Activated T-helper 2 cell treated with anti-CD3 and anti-CD28 coated beads, Interferon-gamma antibody, Interleukin-2, Interleukin-4, amounts not matched to agents 10 μg/mL and 5 μg/mL and 100 μg/mL, durations not matched to agents 14 hours and 24 hours and 36 hours (primary cell): ENCODE data around the gene SRSF11. TPM values are rescaled to one million over a fixed set of nuclear protein-coding genes. Genes with fewer than 3 reads are reported as not detected.

Experiments used
- DNase-seq: peaks from one replicate; pipeline ENCODE4 v3.0.0; 2021; ENCODE audit warnings: low spot score
- H3K27ac Mint-ChIP-seq: one replicate; pipeline ENCODE4 v1.8.0; 2021; ENCODE audit warnings: mixed read lengths
- H3K27me3 Mint-ChIP-seq: one replicate; pipeline ENCODE4 v1.8.0; 2021; ENCODE audit warnings: low read depth, mixed read lengths
- H3K36me3 Mint-ChIP-seq: one replicate; pipeline ENCODE4 v1.8.0; 2021; ENCODE audit warnings: low read depth, mixed read lengths
- H3K4me1 Mint-ChIP-seq: one replicate; pipeline ENCODE4 v1.8.0; 2021; ENCODE audit warnings: low read depth, mixed read lengths
- H3K4me3 Mint-ChIP-seq: one replicate; pipeline ENCODE4 v1.8.0; 2021; ENCODE audit warnings: low read depth, mild to moderate bottlenecking, moderate library complexity, mixed read lengths
- H3K9me3 Mint-ChIP-seq: one replicate; pipeline ENCODE4 v1.8.0; 2021; ENCODE audit warnings: mixed read lengths
- intact Hi-C: fragments of 100-400 bp; cut with micrococcal nuclease; formaldehyde crosslinking; loops from one replicate; pipeline ENCODE4 v1.15.1; 2023
- total RNA-seq: library from RNA; stranded (reverse); gene quantifications from 2 replicates; pipeline ENCODE4 v1.2.3, GENCODE V29; 2022

Gene SRSF11
- total RNA-seq, 1 donor from 2014 or later: 194 TPM

DNA sequence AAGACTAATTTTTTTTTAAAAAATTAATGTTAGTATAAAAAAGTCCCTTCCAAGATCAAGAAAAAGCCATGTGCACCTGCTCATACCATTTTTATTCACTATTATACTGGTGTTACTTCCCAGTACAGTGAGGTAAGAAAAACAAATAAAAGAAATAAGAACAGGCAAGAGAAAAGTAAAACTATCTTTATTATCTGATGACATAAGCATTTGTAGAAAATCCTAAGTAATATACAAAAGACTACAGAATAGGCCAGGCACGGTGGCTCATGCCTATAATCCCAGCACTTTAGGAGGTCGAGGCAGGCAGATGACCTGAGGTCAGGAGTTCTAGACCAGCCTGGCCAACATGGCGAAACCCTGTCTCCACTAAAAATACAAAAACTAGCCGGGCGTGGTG lies 65.3 kb downstream of the SRSF11 start:
- Mint-ChIP-seq H3K36me3 (peaks cover 31% of the 10 kb centered on the region), H3K4me3 (no peak overlapping the region), H3K27me3 (no peaks in the 10 kb centered on the region), H3K9me3 (no peaks in the 10 kb centered on the region), H3K27ac (no peak overlapping the region), H3K4me1 (no peaks in the 10 kb centered on the region)
- intact Hi-C loops: no loop called here
- no peak for DNase-seq

DNA sequence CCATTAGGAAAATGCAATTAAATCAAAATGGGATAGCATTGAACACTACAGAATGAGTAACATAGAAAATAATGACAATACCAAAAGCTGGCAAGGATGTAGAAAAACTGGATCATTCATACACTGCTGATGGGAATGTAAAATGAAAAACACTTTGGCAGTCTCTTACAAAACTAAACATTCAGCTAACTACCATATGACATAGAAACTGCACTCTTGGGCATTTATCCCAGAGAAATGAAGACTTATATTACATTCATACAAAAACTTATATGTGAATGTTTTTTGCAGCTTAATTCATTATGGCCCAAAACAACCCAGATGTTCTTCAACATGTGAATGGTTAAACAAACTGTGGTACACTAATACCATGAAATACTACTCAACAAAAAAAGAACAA lies 67.0 kb downstream of the SRSF11 start:
- no peaks in the 10 kb centered on the region for H3K4me1 Mint-ChIP-seq
- H3K27ac Mint-ChIP-seq: no peak overlapping the region
- H3K9me3 Mint-ChIP-seq: no peaks in the 10 kb centered on the region
- no peak for DNase-seq
- intact Hi-C loops: no loop called here
- H3K27me3 Mint-ChIP-seq: no peaks in the 10 kb centered on the region
- peaks cover 33% of the 10 kb centered on the region for H3K36me3 Mint-ChIP-seq
- H3K4me3 Mint-ChIP-seq: no peak overlapping the region

DNA sequence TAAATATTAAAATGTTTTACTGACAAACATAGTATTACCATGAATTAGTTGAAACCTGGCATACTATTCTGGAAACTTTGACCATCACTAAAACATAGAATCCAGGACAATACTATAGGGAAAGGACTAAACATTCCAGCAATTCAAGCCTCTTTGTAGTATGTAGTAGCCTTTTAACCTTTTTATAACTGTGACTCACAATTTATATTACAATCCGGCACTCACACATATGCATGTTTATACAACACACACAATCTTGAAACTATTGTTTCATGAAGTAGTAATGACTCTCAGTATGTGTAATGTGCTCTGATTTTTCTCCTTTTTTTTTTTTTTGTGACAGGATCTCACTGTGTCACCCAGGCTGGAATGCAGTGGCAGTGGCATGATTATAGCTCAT lies 69.0 kb downstream of the SRSF11 start:
- no peak for DNase-seq
- intact Hi-C loops: no loop called here
- Mint-ChIP-seq H3K4me1 (no peaks in the 10 kb centered on the region), H3K36me3 (peaks cover 45% of the 10 kb centered on the region), H3K9me3 (no peaks in the 10 kb centered on the region), H3K4me3 (no peak overlapping the region), H3K27ac (no peak overlapping the region), H3K27me3 (no peaks in the 10 kb centered on the region)

DNA sequence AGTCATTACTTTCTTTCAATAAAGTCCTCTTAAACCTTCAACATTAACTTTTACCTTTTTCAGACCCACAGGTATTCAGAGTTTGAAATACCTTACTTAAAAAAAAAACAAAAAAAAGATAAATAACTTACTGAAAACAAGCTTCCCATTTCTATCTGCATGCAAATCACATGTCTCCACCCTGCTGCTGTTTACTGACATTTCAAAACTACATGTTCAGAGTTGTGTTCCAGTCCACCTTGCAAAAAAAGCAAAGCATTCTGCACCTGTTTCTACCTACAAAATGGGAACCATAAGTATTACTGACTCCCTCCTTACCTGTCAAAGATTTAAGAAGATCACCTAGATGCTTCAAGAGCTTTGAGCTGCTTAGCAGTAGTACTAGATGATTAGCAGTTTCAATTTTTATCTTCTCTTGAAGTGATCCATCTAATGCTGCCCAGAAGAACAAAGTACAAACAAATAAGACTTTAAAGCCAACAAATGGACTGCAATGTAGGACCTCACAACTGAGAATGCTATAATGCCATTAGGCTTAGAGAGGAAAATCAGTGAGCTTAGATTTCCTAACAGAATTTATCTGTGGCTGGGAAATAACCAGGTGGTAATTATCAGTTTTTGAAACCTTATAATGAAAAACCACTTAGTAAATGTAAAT lies 72.1 kb downstream of the SRSF11 start:
- H3K4me1 Mint-ChIP-seq: no peaks in the 10 kb centered on the region
- no peak overlapping the region for H3K4me3 Mint-ChIP-seq
- intact Hi-C loops: no loop called here
- no peaks in the 10 kb centered on the region for H3K9me3 Mint-ChIP-seq
- H3K36me3 Mint-ChIP-seq: peaks cover 46% of the 10 kb centered on the region
- no peaks in the 10 kb centered on the region for H3K27me3 Mint-ChIP-seq
- no peak for DNase-seq
- no peak overlapping the region for H3K27ac Mint-ChIP-seq

DNA sequence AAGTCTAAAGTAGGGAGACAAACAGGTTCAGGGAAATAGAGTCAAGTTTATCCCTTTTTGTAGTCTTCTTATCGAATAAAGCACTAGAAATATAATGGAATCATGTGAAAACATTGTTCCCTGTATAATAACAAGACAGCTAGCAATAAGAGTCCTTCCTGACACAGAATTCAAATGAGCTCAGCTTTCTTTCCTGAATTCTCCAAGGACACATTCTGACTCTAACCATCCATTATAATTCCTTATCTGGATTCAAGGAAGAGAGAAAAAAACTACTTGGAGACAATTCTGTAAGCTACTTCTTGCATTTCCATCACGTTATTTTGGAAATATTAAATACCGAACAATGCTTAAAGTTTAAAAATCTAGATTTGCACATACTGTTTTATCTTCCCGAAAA lies 74.6 kb downstream of the SRSF11 start:
- DNase-seq: no peak

DNA sequence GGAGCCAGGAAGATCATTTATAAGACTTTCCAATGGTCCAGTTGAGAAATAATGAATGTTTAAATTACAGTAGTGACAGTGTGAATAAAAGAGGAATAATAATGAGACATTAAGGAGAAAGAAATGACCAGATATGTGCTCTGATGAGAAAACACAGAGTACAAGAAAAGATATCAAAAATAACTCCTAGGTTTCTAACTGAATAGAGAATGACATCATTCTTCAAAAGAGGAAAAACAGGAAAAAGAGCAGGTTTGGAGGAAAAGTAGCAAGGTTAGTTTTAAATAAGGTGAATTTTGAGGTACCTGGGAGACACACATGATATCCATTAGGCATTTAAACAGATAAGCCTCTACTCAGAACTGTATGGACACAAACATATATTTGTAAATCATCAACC lies 78.3 kb downstream of the SRSF11 start:
- no peak for DNase-seq
- intact Hi-C loops: no loop called here
- Mint-ChIP-seq H3K27me3 (no peaks in the 10 kb centered on the region), H3K36me3 (peaks cover 41% of the 10 kb centered on the region), H3K27ac (no peak overlapping the region), H3K4me3 (no peak overlapping the region), H3K4me1 (no peaks in the 10 kb centered on the region), H3K9me3 (no peaks in the 10 kb centered on the region)

More for the DNA sequence above, 74.6 kb downstream of the SRSF11 start:
- H3K36me3 Mint-ChIP-seq: peaks cover 48% of the 10 kb centered on the region
- H3K9me3 Mint-ChIP-seq: no peaks in the 10 kb centered on the region
- no peaks in the 10 kb centered on the region for H3K27me3 Mint-ChIP-seq
- H3K27ac Mint-ChIP-seq: no peak overlapping the region
- intact Hi-C loops: no loop called here
- no peaks in the 10 kb centered on the region for H3K4me1 Mint-ChIP-seq
- no peak overlapping the region for H3K4me3 Mint-ChIP-seq

Other genes starting within 250 kb of the SRSF11 start
- 23.3 and 23.4 TPM in 2 replicates for gene LRRC40, start 15.8 kb upstream of the SRSF11 start, total RNA-seq
- gene ANKRD13C, start 133.3 kb downstream of the SRSF11 start, total RNA-seq: 24.7 and 25.8 TPM in 2 replicates
- gene CTH, start 189.9 kb downstream of the SRSF11 start, total RNA-seq: 12.3 and 12.9 TPM in 2 replicates